SU-DHL-6 (cell line): ENCODE results near the gene WWOX.

Experiments used
- H2AFZ ChIP-seq: fragments of 200-600 bp; sonication (generic); 2 replicates; pipeline ENCODE4 v1.6.1; 2014; ENCODE audit warnings: low read depth, mild to moderate bottlenecking, moderate library complexity, mixed read lengths, antibody characterized with exemption, low read length; ENCODE audit not compliant: severe bottlenecking
- H3F3A ChIP-seq: fragments of 200-600 bp; shearing (Covaris generic); 2 replicates; pipeline ENCODE4 v1.6.0; 2016; ENCODE audit warnings: antibody characterized with exemption, mild to moderate bottlenecking; ENCODE audit not compliant: insufficient read depth
- H3K27ac ChIP-seq: fragments of 200-600 bp; sonication (generic); 2 replicates; pipeline ENCODE4 v1.5.1; 2016; ENCODE audit warnings: low read depth, mild to moderate bottlenecking, low read length, moderate library complexity, mixed read lengths
- H3K27me3 ChIP-seq: fragments of 200-600 bp; sonication (generic), shearing (Covaris generic); 2 replicates; pipeline ENCODE4 v1.6.0; 2014; ENCODE audit warnings: mild to moderate bottlenecking, low read length
- H3K36me3 ChIP-seq: fragments of 200-600 bp; sonication (generic); 2 replicates; pipeline ENCODE4 v1.6.1; 2014; ENCODE audit warnings: mild to moderate bottlenecking, low read length, mixed read lengths
- H3K4me2 ChIP-seq: fragments of 300-600, 200-600 bp; shearing (Covaris generic), sonication (generic); 2 replicates; pipeline ENCODE4 v1.6.0; 2014; ENCODE audit warnings: low read length, low read depth, mild to moderate bottlenecking; ENCODE audit not compliant: poor library complexity, severe bottlenecking
- H3K4me3 ChIP-seq: fragments of 200-600 bp; sonication (generic); 2 replicates; pipeline ENCODE4 v1.5.1; 2014; ENCODE audit warnings: antibody characterized with exemption, low read length, mild to moderate bottlenecking, mixed read lengths; ENCODE audit not compliant: insufficient read depth, poor library complexity, severe bottlenecking
- H3K79me2 ChIP-seq: fragments of 200-600 bp; sonication (generic); 2 replicates; pipeline ENCODE4 v1.6.1; 2014; ENCODE audit warnings: mild to moderate bottlenecking, low read length, moderate library complexity; ENCODE audit not compliant: insufficient read depth
- H3K9ac ChIP-seq: fragments of 200-600 bp; sonication (generic); 2 replicates; pipeline ENCODE4 v1.7.0; 2014; ENCODE audit warnings: mild to moderate bottlenecking, low read length
- H3K9me2 ChIP-seq: fragments of 200-600 bp; sonication (generic); replicated peaks from 2 replicates; pipeline ENCODE4 v1.6.1; 2014; ENCODE audit warnings: low read length; ENCODE audit not compliant: insufficient read depth
- H3K9me3 ChIP-seq: fragments of 200-600 bp; sonication (generic); 2 replicates; pipeline ENCODE4 v1.6.1; 2014; ENCODE audit warnings: low read length, mixed read lengths; ENCODE audit not compliant: insufficient read depth
- H4K20me1 ChIP-seq: fragments of 200-600 bp; sonication (generic); 2 replicates; pipeline ENCODE4 v1.6.1; 2014; ENCODE audit warnings: low read depth, mild to moderate bottlenecking, antibody characterized with exemption, low read length, moderate library complexity, mixed read lengths
- CTCF ChIP-seq: fragments of 200-600 bp; sonication (generic); IDR thresholded peaks from one replicate; pipeline ENCODE4 v1.5.1; 2017; ENCODE audit warnings: antibody characterized with exemption, mild to moderate bottlenecking, low read length, moderate library complexity; ENCODE audit not compliant: insufficient read depth, poor library complexity, severe bottlenecking
- EZH2phosphoT487 ChIP-seq: fragments of 200-600 bp; sonication (generic), shearing (Covaris generic); conservative IDR thresholded peaks from 2 replicates; pipeline ENCODE4 v1.6.1; 2018; ENCODE audit warnings: mild to moderate bottlenecking, antibody characterized with exemption, low read length, moderate library complexity, mixed read lengths

Gene WWOX

GRCh38 chr16:79122343-79122742 is 1022.9 kb downstream of the WWOX start:
- TF ChIP-seq CTCF (no peak), EZH2phosphoT487 (no peak)
- Histone ChIP-seq H3K9me3 (no peaks in the 10 kb centered on the region), H3K4me2 (no peak overlapping the region), H3K4me3 (no peak overlapping the region), H3K27ac (no peak overlapping the region), H3K27me3 (no peaks in the 10 kb centered on the region), H2AFZ (no peak overlapping the region), H3F3A (no peaks in the 10 kb centered on the region), H3K9me2 (no peaks in the 10 kb centered on the region), H3K9ac (no peak overlapping the region), H4K20me1 (no peaks in the 10 kb centered on the region), H3K36me3 (no peaks in the 10 kb centered on the region), H3K79me2 (no peaks in the 10 kb centered on the region)

GRCh38 chr16:79124016-79124756 is 1024.7 kb downstream of the WWOX start:
- no peaks in the 10 kb centered on the region for H3K79me2 ChIP-seq
- H3K9ac ChIP-seq = no peak overlapping the region

GRCh38 chr16:79127766-79128165 is 1028.3 kb downstream of the WWOX start:
- Histone ChIP-seq H3K27ac (no peak overlapping the region), H3K4me2 (no peak overlapping the region), H2AFZ (no peak overlapping the region), H3F3A (no peaks in the 10 kb centered on the region), H3K9me2 (no peaks in the 10 kb centered on the region), H3K36me3 (no peaks in the 10 kb centered on the region), H3K4me3 (no peak overlapping the region), H3K79me2 (no peaks in the 10 kb centered on the region), H3K9ac (no peak overlapping the region), H3K27me3 (no peaks in the 10 kb centered on the region), H4K20me1 (no peaks in the 10 kb centered on the region), H3K9me3 (no peaks in the 10 kb centered on the region)
- no peak for TF ChIP-seq EZH2phosphoT487
- TF ChIP-seq CTCF = no peak

More at GRCh38 chr16:79124016-79124756, 1024.7 kb downstream of the WWOX start:
- H3K9me3 ChIP-seq = no peaks in the 10 kb centered on the region
- no peaks in the 10 kb centered on the region for H4K20me1 ChIP-seq
- TF ChIP-seq CTCF (no peak), EZH2phosphoT487 (no peak)
- H3K4me3 ChIP-seq = no peak overlapping the region
- H3K9me2 ChIP-seq = no peaks in the 10 kb centered on the region
- no peak overlapping the region for H3K27ac ChIP-seq
- H3K4me2 ChIP-seq = no peak overlapping the region
- H2AFZ ChIP-seq = no peak overlapping the region
- H3K36me3 ChIP-seq = no peaks in the 10 kb centered on the region
- H3K27me3 ChIP-seq = no peaks in the 10 kb centered on the region
- H3F3A ChIP-seq = no peaks in the 10 kb centered on the region
